Colon (tissue), 2 donors: ENCODE measurements around the gene VPS13D.
"Not testable (repeated sequence)": the region's sequence is repeated elsewhere in the genome, so short reads cannot be mapped to it uniquely, and the experiment has no call there.

ENCODE experiments used
- FAIRE-seq: peaks from 2 replicates; lab custom pipeline; 2012; peaks lifted over from hg19 to GRCh38; lab: Jason Lieb, UNC
- donor health status: control.
- donor health status: control.

The VPS13D gene

DNA sequence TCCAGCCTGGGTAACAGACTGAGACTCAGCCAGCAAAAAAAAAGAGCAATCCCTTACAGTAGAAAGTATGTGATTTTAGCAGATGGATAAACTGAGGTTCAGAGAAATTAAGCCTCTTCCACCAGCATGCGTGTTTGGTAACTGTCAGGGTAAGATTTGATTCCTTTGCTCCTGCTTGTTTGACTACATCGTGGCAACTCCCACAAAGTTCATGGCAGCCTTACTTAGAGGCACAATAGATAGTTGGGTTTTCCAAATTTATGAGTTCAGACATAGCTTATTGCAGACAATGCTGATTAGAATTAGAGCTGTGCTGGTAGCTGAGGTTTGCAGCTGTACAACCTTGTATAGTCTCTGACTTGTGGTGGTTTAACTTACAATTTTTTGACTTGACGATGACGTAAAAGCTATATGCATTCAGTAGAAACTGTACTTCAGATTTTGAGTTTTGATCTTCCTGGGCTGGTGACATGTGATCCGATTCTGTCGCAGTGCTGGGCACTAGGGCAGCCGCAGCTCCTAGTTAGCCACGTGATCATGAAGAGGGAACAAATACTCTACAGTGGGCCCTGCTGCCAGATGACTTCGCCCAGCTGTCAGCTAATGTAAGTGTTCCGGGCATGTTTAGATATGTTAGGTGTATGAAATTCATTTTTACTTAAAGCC is 220.4 kb downstream of the VPS13D start:
- FAIRE-seq: no peak

DNA sequence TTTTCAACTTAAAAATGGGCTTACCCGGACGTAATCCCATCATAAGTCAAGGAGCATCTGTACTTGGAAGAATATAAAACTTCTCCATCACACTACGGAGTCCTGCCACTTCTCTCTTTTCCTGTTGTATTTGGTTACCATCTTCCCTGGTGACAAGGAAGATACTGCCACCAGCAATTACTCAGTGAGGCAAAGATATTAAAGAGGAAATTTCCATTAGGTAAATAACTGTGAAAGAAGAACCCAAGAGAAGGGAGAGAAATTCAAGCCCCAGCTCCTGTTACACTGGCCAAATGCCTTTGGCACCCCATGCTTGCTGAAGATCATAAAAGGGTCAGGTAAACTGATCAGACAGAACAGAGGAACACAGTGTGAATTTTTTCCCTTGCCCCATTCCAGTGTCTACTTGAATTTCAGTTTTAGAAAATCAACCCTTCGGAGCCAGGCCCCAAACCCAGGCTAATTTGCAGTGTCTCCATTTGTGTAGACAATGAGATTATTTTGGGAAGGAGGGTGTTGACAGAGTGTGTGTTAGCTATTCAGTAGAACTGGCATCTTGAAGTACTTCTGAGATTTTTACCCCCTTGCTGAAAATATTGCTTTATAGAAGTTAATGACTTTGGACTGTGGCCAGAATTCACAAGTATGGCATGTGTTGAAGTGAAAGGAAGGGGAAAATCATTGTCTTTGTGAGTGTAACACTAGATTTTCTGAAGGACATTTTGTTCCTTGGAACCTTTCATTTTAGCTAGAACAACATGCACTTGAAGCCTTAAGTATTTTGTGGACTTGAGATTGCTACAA is 221.1 kb downstream of the VPS13D start:
- no peak for FAIRE-seq

DNA sequence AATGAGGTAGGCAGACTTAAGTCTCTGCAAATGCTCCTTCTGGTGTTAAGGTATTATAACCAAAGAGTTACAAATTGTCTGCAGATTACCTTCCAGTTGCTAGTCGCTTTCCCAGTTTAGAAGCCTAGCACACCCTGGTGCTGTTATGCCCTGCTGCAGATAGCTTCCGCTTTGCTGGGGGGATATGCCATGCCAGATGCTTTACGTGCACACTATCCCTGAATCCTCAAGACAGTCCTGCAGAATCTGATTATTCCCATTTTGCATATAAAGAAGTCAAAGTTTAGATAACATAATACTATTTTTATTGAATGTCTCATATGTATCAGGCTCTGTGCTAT is 221.7 kb downstream of the VPS13D start:
- FAIRE-seq: no peak

DNA sequence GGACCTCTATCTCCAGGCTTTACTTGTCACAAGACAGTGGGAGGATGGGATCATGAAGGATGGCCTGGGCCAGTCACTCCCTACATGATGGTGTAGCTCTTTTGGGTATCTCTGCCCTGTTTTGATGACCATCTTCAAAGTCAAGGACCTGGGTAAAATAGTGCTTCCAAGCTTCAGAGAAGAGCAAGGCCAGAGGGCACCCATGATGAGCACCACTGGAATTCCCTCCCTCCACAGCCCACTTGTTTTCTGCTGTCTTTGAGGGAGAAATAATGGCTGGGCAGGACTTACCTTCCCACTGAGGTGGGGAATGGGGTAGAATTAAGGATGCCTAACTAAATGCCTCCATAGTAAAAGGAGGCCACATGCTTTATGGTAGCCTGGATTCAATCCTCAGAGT is 222.4 kb downstream of the VPS13D start:
- FAIRE-seq: no peak

DNA sequence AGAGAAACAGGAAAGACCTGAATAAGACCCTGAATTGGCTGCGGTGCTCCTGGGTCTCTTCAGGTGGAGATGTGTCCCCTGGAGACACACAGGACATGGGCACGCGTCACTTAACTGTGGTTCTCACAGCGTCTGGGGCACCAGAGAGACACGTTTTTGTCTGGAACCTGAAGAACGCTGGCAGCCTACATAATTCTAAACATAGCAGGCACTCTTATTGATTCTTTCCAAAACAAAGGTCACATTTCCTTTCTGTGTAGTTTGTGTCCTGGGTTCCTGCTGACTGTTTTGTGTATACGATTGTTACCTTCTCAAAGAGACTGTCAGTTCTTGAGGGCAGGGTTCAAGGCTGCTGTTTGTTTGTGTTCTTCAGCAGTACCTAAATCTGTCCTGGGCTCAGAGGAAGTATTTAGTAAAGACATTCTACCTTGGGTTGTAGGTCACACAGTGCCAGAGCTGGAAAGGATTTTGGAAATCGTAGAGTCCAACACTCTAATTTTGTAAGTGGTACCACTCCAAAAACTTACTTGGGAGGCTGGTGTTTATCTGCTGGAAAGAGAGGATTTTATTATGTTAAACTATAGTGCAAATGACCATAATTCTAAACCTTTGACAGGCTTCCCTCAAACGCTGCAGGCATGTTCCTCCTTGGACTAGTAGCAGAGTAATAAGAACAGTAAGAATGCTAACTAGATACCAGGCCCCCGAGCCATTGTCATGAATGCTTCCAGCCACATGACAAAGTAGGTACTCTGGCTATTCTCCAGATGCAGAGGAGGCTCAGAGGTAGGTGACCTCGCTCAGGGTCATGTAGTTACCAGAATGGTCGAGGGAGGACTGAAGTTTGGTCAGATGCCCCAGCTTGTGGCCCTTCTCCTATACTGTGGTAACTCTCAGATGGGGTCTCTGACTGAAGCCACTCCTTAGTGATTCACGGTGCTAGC is 223.8 kb downstream of the VPS13D start:
- no peak for FAIRE-seq

DNA sequence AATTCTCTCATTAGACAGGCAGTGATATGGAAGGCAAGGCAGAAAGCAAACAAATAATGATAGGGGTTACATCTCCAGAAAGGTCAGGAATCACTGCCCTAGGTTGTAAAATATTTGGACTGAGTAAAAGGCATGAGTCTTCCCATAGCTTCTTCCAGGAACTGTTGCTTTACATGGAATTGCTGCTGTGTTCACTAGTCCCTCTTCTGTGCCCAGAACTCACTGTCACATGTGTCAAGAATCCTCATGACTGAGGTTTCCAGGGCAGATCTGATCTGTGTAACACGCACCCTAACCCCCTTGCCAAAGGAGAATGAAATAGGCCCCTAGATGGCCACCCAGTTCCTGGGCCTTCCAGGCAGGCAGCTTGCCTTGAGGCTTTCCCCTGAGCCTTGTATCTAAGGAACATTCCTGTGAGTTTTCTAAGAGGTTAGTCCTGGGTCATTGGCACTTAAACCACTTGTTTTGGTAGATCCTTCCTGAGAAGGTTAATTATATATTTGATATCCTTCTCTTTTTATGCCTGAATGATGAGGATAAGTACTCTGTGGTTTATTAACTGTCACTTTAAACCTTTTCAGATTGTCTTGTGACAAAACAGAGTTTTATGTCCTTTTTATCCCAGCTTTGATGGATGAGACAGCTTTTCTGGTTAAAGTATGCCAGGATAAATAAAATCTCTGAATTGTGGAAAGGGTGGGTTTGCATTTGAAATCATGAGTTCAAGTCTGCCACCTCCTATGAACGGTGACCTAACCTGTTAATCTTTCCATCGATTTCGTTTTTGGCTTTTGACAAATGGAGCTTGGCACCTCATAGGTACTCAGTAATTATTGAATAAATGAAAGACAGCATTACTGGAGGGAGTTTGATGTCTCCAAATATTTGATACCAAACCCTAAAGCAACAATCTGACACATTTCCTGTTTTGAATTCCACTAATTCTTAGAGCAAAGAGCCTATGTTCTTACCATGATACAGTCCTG is 224.9 kb downstream of the VPS13D start:
- FAIRE-seq: no peak

DNA sequence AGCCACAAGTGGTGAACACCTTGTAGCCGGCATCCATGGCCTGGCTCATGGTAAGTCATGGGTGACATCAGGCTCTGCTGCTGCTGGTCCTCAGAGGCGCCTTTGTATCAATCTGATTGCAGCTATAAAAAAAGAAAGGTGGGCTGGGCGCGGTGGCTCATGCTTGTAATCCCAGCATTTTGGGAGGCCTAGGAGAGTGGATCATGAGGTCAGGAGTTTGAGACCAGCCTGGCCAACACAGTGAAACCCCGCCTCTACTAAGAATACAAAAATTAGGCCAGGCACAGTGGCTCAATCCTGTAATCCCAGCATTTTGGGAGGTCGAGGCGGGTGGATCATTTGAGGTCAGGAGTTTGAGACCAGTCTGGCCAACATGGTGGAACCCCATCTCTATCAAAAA is 226.3 kb downstream of the VPS13D start:
- FAIRE-seq: not testable (repeated sequence)

DNA sequence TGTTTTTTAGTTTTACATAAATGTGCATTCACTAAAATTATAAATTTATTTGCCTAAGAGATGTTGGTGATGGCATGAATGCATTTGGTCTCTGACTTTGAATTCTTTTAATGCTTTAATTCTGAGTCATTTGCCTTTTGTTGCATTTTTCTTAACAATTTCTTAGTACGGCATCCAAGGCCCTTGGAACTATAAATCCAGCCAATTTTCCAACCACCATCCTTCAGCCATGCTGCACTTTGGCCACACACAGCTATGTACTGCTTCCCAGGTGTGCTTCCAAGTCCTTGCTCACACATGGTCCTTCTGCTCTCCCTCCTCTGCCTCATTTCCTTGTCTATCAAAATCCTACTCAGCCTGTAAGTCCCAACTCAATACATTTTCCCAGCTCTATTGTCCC is 227.1 kb downstream of the VPS13D start:
- no peak for FAIRE-seq

DNA sequence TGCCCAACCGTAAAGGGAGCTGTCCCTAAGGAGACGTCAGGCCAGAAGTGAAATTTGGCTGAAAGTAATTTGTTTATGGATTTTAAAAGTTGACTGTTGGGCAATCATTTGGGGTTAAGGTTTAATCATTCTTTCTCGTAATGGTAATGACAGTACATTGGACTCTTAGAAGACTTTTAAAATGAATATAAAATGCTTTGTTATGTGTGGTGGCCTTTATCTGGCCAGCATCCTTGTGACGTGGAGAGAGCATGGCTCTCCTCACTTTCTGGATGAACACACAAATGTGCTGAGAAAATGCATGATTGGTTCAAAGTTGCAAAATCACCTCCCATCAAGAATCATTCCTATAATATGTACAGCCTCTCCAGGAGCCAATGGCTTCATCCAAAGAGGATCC is 227.9 kb downstream of the VPS13D start:
- no peak for FAIRE-seq

DNA sequence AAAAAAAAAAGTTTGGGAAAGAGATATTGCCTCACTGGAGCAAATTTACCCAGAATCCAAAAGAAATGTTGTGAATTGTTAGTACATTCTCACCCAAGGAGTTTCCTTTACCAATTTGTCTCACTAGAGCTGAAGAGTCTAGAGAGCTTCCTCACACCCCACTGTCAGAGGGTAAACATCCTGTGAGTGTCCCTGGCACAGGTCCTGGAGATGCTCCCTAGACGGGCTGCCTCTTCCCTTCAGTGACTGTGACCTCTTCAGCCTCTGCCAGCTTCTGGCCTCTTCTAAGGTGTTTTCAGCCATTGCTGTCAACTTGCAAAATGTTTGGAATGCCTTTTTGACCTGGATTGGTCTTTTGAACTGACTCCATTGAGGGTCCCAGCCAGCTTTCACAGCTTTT is 228.7 kb downstream of the VPS13D start:
- FAIRE-seq: no peak

DNA sequence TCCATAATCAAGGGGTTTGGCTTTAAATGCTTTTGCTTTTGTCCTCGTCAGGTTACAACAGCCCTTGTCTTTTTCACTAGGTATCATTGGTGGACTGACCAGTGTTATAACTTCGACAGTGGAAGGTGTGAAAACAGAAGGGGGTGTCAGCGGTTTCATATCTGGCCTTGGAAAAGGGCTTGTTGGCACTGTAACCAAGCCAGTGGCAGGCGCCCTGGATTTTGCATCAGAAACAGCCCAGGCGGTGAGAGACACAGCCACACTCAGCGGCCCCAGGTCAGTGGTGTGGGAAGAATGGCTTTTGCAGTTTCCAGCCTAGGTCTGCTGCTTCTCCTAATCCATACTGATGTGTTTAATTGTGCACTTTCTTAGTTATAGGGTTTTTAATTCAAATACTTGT is 230.3 kb downstream of the VPS13D start:
- FAIRE-seq: no peak

DNA sequence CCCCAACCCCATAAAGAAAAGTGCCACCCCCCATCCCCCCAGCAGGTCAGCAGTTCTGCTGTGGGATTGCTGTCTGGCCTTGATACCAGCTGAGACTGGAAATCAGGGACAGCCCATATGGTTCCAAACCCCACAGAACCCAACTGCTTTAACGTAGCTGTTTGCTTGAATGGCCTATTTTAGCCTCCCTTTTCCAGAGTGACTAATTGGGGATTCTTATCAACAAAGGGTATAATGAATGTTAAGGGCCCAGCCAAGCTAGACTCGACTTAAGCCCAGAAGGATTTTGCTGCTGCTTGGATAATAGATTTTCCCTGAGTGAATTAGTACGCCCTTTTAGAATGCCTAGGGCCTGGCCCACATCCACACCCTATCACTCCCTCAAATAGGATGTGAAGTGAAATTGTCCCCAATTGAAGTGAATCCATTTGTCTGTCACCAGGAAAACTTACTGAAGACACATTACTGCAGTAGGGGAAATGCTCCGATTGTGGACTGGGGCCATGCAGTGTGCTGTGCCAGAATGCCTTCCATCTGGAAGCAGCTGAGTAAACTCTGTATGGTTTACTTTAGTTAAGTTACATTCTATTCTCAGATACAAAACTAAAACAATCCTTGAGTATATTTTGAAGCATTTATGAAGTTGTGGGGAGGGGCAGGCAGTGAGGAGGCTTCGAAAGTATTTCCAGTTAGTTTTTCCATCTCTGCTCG is 231.2 kb downstream of the VPS13D start:
- no peak for FAIRE-seq

DNA sequence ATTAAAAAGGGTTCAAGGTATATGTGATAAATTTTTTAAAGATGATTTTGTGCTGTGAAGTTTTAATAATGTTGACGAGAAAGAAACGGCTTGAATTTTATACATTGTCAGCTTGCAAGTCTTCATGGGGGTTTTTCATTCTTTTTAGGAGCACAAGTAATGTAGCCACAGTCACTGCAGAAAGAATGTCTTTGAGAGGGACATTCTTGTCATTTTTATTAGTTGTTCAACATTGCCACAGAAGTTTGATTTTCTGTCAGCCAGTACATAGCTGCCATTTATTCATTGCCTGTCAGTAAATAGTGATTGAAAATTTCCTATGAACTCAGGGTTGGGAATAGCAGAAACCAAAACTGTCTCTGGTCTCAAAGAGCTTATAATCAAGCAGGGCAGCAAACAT is 231.9 kb downstream of the VPS13D start:
- FAIRE-seq: no peak

DNA sequence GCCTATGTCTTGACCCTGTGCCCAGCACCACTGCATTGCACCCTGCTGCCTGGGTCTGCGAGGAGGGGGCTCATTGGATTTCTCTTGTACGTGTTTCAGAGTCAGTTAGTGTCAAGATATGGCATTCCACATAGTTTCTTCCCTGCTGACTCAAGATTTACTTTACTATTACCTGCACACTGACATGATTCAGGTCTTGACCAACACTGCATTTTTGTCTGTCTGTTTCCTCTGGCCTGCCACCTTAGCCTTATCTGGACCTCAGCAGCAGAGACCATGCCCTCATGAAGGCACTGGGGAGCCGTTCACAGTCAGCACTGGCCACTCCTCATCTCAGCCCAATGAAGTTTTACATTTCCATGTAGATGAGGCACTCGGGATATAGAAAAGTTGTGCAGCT is 232.8 kb downstream of the VPS13D start:
- no peak for FAIRE-seq

DNA sequence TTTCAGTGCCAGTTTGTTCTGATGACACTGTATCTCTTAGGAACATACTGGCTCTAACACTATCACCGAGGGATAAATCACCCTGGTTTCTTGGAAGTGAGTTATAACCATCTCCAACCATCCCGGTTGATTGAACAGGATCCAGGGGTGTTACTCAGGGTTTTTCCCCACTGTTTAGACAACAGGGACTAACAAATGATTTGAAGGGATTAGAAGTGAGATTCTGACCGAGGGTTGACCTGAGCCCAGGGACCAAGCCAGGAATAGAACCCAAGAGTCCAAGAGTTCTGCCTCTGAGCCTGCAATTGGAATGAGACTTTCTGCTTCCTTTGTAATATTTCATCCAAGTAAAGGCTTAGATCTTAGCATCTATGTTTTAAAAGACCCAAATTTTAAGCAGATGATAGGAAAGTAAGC is 234.2 kb downstream of the VPS13D start:
- no peak for FAIRE-seq

DNA sequence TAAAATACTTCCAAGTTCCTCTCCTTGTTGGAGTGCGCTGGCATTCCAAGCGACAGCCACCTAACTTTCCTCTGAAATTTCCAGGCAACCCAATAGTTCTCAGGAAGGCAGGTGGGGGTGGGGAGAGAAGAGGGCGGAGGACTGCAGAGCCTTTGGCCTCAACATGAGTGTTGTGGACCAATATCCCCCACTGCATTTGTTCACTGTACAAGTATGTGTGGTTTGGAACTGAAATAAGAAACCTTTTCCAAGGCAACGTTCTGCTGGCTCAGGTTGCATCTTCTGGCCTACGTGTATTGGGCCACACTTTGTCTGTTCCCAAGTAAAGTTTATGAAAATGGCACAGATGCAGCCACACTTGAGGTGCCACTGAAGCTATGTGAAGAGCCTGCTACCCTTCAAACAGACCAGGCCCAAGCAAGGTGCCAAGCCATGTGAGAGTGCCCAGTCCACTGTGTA is 234.8 kb downstream of the VPS13D start:
- no peak for FAIRE-seq

DNA sequence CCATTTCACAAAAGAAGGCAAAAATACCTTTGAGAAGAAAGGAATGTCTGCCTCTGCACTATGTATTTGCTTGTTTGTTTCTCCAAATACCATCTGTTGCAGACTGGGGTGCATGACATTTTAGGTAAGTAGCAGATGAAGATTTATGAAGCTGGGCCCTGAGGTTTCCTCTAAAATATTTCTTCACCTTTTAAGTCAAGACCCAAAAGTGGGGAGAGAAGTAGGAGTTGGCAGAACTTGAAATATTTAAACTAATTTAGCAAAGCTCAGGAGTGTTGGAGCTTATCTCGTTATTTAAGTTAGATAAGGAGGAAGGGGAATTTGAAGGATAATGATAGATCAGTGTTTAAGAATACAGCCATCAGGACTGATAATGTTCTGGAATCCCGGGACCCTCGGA is 235.3 kb downstream of the VPS13D start:
- no peak for FAIRE-seq

DNA sequence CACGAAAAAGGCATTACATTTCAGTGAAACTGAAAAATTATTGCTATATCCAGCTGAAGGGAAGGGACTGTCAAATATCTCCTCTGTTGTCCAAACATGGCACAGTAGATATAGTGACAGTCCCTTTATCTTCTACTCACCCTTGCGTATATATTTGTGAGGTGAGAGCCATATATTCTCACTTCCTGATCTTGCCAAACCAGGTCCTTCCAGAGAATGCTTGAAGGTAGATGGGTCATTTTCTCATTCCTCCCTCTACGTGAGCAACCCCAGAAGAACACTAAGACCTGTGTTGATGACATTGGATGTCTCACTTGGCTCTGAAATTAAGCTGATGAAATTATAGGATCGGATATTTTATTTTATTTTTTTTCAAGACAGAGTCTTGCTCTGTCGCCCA is 237.0 kb downstream of the VPS13D start:
- no peak for FAIRE-seq

DNA sequence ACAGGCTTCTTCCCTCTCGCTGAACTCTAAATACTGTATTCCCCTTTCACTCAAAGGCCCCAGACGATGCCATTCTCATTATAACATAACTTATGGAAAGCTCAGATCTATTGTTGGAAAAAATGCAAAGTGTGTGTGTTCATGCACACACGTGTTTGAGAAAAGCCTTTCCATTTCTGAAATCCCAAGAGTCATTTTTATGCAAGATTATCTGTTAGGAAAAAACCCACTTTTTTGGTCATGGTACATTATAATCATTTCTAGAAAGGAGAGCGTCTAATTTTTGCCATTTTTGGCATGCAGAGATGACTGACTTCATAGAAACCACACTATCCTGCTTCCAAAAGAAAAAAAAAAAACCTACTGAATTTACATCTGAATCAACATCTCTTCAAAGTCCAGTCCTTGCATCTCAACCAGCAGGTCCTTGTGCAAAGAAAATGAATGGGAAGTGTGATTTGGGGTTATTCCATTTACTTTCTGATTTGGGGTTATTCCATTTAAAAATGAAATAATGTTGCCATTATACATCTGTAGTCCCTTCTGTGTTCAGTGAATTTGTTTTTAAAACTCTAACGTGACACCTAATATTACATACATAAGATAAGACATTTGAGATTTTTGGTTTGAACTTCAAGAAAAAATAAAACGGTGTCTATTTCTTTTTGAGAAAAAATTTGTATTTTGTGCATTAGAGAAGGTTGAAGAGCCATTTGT is 237.9 kb downstream of the VPS13D start:
- FAIRE-seq: no peak

DNA sequence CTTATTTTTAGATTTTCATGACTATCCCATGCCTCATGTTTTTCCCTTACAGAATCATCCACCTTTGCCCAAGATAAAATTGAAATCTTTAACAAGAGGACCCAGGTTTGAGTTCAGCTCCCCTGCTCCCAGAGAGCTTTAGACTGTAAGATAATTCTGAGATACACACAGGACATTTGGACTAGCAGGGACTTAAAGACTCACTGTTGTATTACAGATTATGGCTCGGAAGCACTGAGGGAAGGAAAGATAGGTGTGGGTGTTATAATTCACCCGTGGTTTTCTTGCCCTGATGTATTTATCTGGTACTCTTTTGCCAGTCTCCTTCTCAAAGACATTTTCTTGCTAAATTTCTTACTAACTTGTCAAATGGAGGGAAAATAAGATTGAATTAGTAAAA is 238.5 kb downstream of the VPS13D start:
- no peak for FAIRE-seq
